ENCODE measurements around the gene SLC35A1.

The SLC35A1 gene

DNA sequence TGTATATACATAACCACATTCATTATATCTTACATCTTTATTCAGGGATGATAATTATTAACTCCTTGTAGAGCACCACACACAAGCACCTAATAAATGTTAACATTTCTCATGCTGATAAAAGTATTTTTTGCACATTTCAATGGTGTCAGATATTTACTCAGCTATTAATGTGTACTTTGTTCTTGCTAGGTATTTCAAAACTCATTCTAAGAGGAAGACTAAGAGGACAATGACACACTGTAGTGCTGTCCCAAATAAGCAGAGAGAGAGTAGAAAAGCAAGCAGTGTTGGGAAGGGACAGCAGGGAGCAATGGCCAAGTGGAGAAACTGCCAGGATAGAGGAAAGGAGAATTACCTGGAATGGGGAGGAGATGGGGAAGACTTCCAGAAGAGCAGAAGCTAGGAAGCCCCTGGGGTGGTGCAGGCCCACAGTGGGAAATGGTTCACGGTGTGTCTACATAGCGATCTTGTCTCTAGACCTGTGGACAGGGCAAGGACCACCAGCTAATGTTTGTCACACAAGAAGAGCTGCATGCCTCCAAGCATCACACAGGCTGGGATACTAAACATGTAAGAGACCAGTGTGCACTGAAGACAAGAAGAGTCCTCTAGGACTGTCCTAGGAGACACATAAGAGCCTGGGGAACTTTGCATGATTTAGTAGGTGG lies 61.7 kb downstream of the SLC35A1 start:
- DNase-seq = no peak

DNA sequence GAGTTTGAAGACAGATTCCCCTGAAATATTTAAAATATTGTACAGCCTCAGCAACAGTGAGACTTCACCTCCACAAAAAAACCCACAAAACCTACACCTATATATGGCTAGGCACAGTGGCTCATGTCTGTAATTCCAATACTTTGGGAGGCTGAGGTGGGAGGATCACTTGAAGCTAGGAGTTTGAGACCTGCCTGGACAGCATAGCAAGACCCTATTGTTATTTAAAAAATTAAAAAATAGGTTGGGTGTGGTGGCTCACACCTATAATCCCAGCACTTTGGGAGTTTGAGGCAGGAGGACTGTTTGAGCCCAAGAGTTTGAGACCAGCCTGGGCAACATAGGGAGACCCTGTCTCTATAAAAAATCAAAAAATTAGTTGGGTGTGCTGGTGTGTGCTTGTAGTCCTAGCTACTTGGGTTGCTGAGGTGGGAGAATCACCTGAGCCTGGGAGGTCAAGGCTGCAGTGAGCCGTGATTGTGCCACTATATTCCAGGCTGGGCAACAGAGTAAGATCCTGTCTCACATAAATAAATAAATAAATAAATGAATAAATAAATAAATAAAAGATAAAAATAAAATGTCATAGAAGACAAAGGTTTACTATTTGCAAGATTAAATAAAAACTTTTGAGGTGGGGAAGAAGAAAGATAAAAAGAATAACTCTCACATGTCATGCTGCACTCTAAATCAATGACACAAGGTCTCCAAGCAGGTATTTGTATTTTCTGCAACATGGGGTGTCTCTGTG lies 65.9 kb downstream of the SLC35A1 start:
- DNase-seq = no peak

DNA sequence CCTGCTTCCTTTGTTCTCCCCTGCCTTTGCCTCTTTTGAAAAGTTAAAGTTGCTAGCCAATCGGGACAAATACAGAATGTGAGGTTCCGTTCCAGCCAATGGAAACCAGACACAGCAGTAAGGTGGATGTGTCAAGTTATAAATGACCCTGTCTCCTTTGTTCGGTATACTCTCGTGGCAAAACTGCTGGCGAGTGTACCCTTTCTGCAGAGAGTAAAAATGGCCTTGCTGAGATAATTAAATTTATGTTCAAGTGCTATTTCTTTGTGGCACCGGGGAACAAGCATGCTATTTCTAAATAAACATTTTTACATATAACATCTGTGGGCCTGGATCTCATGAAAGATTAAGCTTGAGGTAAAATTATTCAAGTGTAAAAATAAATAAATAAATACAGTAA lies 66.8 kb downstream of the SLC35A1 start:
- DNase-seq = no peak

DNA sequence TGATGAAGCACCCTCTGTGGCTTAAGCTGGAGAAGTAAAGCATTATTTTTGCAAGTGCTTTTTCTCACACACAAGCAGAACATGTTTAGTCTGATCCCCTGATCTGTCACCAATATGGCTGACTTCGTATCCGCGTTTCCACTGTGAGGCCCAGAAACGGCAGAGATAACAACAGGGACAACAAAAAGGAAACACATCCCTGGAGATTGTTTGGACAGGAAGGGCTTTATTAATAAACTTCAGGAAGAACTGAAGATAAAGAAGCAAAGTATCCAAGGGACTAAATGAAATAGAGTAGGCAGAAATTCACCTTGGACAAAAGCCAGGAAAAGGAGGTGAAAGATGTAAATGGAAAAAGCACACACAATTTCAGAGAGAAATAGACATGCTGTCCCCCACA lies 67.8 kb downstream of the SLC35A1 start:
- DNase-seq = no peak

DNA sequence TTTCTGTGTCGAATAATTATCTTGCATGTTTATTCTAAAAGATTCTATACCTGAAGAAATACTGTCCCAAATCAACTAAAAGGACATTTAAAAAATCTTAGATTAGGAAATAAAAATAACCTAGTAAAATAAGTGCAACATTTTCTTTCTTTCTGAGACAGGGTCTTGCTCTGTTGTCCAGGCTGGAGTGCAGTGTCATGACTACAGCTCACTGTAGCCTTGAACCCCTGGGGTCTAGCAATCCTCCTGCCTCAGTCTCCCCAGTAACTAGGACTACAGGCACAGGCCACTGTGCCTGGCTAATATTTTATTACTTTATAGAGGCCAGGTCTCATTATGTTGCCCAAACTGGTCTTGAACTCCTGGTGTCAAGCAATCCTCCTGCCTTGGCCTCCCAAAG lies 68.3 kb downstream of the SLC35A1 start:
- DNase-seq = no peak

DNA sequence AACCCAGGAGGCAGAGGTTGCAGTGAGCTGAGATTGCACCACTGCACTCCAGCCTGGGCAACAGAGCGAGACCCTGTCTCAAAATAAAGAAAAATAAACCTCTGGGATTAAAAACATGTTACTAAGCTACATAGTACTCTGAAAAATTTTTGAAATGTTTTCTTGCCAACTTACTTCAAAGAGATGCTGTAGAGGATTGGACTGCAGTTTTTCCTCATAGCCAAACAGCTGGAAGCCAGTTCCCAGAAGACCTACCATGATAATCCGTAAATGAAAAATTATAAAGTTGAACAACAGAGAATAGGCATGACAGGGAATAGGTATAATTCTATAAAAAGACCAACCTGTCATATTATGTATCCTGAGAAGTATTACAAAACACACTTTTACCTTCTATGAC lies 69.0 kb downstream of the SLC35A1 start:
- DNase-seq = no peak

DNA sequence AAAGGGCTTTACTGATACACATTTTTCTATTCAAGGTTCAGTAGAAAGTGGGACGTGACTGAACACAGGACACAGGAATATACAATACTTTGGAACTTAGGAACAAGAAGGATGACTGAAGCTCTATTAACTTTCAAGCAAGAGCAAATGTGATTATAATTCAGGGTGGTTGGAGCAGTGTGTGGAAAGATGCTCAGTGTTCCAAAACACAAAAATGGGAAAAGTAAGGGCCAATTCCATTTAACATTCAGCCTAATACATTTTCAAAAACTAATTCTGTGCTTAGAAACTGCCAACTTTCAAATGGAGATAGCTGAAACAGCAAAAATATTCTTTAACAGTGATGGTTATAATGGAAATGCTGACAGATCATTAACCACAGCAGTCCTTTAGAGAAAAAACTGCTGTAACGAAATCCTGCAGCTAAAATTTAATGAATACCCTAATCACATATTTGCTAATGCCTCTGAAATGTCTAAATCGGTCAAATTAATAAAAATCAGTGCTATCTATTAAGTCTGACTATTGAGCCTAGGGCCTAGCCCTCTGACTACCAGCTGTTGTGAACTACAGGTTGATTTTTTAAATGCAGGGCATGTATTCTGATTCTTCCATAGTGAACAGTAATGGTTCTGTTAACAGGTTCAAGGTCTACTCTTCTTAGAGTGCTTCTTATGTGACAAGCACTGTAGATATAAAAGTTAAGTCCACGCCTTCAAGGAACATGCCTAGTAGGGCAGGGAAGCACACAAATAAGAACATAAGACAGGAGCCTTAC lies 71.1 kb downstream of the SLC35A1 start:
- no peak for DNase-seq

DNA sequence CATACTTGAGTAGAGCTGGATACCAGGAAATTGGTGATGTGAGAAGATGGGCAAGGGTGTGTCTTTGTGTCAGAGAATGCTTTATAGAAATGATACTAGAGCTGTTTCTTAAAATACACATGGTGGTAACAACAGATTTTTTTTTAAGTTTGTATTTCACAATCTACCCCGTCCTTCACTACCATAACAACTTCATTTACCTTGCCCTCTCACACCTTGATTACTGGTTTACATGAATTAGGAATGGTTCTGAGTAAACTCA lies 71.6 kb downstream of the SLC35A1 start:
- no peak for DNase-seq

DNA sequence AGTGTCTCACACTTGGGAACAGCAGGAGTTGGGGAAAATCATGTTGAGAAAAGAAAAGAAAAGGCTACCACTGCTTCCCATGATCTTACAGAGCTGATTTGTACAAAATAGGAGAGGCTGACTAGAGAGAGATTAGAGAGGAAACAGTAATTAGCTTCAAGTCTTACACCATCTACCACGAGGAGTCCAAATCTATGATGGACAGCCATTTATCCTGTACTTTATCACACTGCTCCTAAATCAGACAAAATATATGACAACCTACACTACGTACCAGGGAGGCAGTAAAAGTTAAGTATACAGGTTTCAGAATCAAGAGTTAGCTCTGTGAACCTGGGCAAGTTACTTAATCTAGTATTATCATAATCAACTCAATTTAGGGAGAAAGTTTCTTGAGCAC lies 79.0 kb downstream of the SLC35A1 start:
- DNase-seq = no peak

DNA sequence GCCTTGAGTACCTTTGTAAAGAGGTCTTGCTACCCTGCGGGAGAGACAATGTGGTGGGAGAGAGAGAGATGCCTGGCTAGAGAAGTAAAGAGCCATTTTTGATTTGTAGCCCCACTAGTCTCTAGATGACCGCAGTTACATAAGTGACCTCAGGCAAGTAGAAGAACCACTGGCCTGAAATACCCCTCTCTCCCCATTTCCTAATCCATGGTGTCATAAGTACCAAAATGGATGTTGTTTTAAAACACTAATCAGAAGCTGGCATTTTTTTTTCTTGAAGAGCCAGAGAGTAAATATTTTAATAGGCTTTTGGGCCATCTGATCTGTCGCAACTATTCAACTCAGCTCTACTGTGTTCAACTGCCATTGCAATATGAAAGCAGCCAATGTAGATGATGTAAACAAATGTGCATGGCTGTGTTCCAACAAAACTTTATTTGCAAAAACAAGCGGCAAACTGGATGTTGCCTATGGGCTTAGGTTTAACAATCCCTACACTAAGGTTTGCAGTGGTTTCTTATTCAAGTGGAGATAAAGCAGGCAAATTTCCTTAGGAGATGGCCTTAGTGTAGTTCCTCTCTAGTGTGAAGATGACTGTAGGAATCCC lies 80.5 kb downstream of the SLC35A1 start:
- no peak for DNase-seq

DNA sequence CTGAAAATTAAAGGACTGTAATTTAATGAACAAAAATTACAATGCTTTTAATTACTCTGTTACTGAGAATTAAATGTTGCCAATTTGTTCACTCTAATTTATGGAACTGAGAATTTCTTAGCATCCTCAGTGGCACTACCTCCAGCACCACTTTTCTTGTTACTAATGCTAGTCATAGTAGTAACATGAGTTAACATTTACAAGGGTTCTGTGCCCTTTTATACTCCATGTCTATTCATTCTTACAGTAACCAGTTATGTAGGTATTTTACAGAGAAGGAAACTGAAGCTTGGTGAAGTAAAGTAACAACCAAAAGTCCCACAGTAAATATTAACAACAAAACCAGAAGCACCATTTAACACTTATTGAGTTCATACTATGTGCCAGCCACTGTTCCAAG lies 82.7 kb downstream of the SLC35A1 start:
- DNase-seq = no peak

DNA sequence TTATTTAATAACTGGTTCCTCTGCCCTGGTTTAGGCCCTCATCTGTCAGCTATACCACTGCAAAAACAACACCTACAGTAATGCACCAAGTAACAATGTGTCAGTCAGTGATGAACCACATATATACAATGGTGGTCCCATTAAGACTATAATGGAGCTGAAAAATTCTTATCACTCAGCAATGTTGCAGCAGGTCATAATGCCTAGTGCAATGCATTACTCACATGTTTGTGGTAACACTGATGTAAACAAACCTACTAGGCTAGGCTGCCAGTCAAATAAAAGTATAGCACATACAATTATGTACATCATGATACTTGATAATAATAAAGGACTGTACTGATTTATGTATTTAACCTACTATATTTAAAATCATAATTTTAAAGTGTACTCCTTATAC lies 85.7 kb downstream of the SLC35A1 start:
- DNase-seq = no peak

DNA sequence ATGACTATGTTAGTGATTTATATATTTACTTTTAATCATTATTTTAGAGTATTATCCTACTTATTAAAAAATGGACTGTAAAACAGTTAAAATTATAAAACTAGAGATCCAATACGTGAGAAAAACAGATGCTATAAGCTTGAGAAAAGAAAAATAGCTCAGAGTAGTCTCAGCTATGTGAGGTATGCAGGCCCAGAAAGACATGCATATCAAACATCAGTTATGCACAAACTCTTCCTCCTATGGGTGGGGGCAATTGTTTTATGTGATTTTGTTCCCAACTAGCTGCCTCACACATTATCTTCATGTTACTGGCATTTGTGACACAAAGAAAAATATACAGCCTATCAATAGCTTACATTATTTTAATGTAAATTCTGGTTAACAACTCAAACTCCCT lies 88.2 kb downstream of the SLC35A1 start:
- no peak for DNase-seq
